ENCODE data around the gene FAM227B. TPM values are rescaled to one million over a fixed set of nuclear protein-coding genes. Genes with fewer than 3 reads are reported as not detected.

Gene FAM227B
- total and polyA plus RNA-seq, 2 donors (not counting 1 experiment from before 2014, with no cell fraction given): 2.7 to 9.7 TPM

DNA sequence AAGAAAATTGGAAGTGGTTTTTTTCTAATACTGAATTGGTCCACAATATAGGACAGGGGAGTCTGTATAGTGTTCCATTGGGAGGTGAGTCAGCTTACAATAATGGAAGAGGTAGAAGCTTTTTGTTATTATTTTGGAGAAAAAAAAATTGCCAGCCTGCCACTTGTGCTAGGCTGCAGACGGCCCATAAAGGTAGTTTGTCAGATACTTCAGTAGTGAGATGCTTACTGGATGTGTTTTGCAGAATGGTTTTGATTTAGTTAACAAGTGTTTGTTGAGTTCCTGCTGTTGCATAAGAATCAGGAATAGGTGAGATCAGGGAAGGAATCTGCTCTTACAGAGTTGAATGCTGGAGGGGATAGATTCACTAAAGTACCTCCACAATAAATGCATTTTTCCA, 1.3 kb upstream of the FAM227B start:
- Histone ChIP-seq H3K4me1 (ENCODE audit: control insufficient read depth, extremely low read depth, insufficient read depth, low read length) (peaks cover 6% of the 10 kb centered on the region), H3K4me3 (replicated peaks in 1 of 4; ENCODE audit: control extremely low read depth in 1 of 4, insufficient read depth in 1 of 4, low read depth in 3 of 4, low read length in 4 of 4) (peak overlapping the region; percentile 77 to 92 (median 82)), H3K9ac (ENCODE audit: insufficient read depth, low read length) (peak overlapping the region; percentile 93), H3K4me2 (ENCODE audit: extremely low read depth, insufficient read depth, low read length) (peak overlapping the region; percentile 95), H3K9me3 (ENCODE audit: control insufficient read depth, insufficient read depth, low read depth, low read length) (peaks cover 4% of the 10 kb centered on the region), H3K27ac (ENCODE audit: insufficient read depth, low read length) (peak overlapping the region; percentile 95), H3K79me2 (ENCODE audit: control insufficient read depth, insufficient read depth, low read length) (peaks cover 42% of the 10 kb centered on the region), H3K36me3 (ENCODE audit: control insufficient read depth, insufficient read depth, low read length) (no peaks in the 10 kb centered on the region), H4K20me1 (ENCODE audit: control insufficient read depth, extremely low read depth, insufficient read depth, low read length) (no peaks in the 10 kb centered on the region), H2AFZ (ENCODE audit: low read length) (no peak overlapping the region), H3K27me3 (ENCODE audit: control insufficient read depth, insufficient read depth, low read length) (no peaks in the 10 kb centered on the region)
- TF ChIP-seq, protein P1, sequence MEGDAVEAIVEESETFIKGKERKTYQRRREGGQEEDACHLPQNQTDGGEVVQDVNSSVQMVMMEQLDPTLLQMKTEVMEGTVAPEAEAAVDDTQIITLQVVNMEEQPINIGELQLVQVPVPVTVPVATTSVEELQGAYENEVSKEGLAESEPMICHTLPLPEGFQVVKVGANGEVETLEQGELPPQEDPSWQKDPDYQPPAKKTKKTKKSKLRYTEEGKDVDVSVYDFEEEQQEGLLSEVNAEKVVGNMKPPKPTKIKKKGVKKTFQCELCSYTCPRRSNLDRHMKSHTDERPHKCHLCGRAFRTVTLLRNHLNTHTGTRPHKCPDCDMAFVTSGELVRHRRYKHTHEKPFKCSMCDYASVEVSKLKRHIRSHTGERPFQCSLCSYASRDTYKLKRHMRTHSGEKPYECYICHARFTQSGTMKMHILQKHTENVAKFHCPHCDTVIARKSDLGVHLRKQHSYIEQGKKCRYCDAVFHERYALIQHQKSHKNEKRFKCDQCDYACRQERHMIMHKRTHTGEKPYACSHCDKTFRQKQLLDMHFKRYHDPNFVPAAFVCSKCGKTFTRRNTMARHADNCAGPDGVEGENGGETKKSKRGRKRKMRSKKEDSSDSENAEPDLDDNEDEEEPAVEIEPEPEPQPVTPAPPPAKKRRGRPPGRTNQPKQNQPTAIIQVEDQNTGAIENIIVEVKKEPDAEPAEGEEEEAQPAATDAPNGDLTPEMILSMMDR (conservative IDR thresholded peaks at IDR 0.05 in 1 of 2, IDR thresholded peaks at IDR 0.05 in 1 of 2; ENCODE audit: low read depth in 1 of 2, low read length in 2 of 2): no peak
- no peak for TF ChIP-seq EZH2 (IDR thresholded peaks at IDR 0.05; ENCODE audit: low read length, missing control alignments)
- peak in 1 of 2 donors; percentile 29 for DNase-seq (ENCODE audit: low read depth in 2 of 2)

DNA sequence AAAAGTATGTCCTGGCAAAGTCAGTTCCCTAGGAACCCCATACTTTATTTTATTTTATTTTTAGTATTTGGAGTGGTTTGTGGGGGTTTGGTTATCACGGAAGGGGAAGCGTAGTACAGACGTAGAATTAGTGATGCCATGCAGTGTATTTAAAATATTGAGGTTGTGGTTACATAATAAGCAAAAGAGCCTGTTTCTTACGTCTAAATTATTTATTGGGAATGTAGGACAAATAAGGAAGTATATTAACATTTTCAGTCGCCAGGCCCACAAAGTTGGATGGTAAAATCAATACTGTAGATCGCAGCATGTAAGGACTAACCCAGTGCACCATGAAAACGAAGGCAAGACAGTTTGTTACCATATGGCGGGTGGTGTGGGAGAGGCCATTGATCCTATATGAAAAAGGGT, 788 bp upstream of the FAM227B start:
- Histone ChIP-seq H3K79me2 (ENCODE audit: control insufficient read depth, insufficient read depth, low read length) (peaks cover 42% of the 10 kb centered on the region), H2AFZ (ENCODE audit: low read length) (no peak overlapping the region), H3K27me3 (ENCODE audit: control insufficient read depth, insufficient read depth, low read length) (no peaks in the 10 kb centered on the region), H3K4me3 (replicated peaks in 1 of 4; ENCODE audit: control extremely low read depth in 1 of 4, insufficient read depth in 1 of 4, low read depth in 3 of 4, low read length in 4 of 4) (peak overlapping the region; percentile 77 to 92 (median 82)), H3K4me2 (ENCODE audit: extremely low read depth, insufficient read depth, low read length) (peak overlapping the region; percentile 95), H3K27ac (ENCODE audit: insufficient read depth, low read length) (peak overlapping the region; percentile 95), H3K36me3 (ENCODE audit: control insufficient read depth, insufficient read depth, low read length) (no peaks in the 10 kb centered on the region), H3K4me1 (ENCODE audit: control insufficient read depth, extremely low read depth, insufficient read depth, low read length) (peaks cover 4% of the 10 kb centered on the region), H3K9me3 (ENCODE audit: control insufficient read depth, insufficient read depth, low read depth, low read length) (peaks cover 4% of the 10 kb centered on the region), H3K9ac (ENCODE audit: insufficient read depth, low read length) (peak overlapping the region; percentile 93), H4K20me1 (ENCODE audit: control insufficient read depth, extremely low read depth, insufficient read depth, low read length) (no peaks in the 10 kb centered on the region)
- TF ChIP-seq EZH2 (IDR thresholded peaks at IDR 0.05; ENCODE audit: low read length, missing control alignments): no peak
- TF ChIP-seq, protein P1 (conservative IDR thresholded peaks at IDR 0.05 in 1 of 2, IDR thresholded peaks at IDR 0.05 in 1 of 2; ENCODE audit: low read depth in 1 of 2, low read length in 2 of 2): no peak
- peak; percentile 17 to 27 for DNase-seq (ENCODE audit: low read depth in 2 of 2)

DNA sequence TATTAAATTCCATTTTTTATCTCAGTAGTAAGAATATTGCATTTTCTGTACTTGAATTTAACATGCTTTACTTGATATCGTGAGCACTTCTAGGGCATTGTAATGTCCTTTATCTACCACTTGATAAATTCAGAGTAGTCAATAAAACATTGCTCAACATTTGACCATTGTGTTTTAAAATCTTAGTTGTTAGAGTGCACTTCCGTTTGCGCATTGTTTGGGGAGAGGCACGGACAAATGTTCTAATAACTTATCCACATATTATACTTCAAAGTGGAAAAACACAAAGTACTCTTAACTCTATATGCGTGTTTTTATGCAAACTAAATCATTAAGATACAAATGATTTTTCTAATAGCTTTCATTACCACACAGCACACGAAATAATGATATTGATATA, 419 bp downstream of the FAM227B start:
- no peaks in the 10 kb centered on the region for H3K9me3 ChIP-seq (ENCODE audit: control insufficient read depth, insufficient read depth, low read depth, low read length)
- H3K4me3 ChIP-seq (replicated peaks in 1 of 4; ENCODE audit: control extremely low read depth in 1 of 4, insufficient read depth in 1 of 4, low read depth in 3 of 4, low read length in 4 of 4): peak overlapping the region; percentile 46 to 84 (median 62)
- DNase-seq (ENCODE audit: low read depth in 2 of 2): peak; percentile 41 to 62
- peak overlapping the region; percentile 65 for H3K4me2 ChIP-seq (ENCODE audit: extremely low read depth, insufficient read depth, low read length)
- H2AFZ ChIP-seq (ENCODE audit: low read length): peak overlapping the region; percentile 18
- H3K9ac ChIP-seq (ENCODE audit: insufficient read depth, low read length): peak overlapping the region; percentile 16
- H4K20me1 ChIP-seq (ENCODE audit: control insufficient read depth, extremely low read depth, insufficient read depth, low read length): no peaks in the 10 kb centered on the region
- no peak for TF ChIP-seq EZH2 (IDR thresholded peaks at IDR 0.05; ENCODE audit: low read length, missing control alignments)
- TF ChIP-seq, protein P1 (conservative IDR thresholded peaks at IDR 0.05 in 1 of 2, IDR thresholded peaks at IDR 0.05 in 1 of 2; ENCODE audit: low read depth in 1 of 2, low read length in 2 of 2): no peak
- no peaks in the 10 kb centered on the region for H3K36me3 ChIP-seq (ENCODE audit: control insufficient read depth, insufficient read depth, low read length)
- H3K27ac ChIP-seq (ENCODE audit: insufficient read depth, low read length): peak overlapping the region; percentile 95
- peaks cover 37% of the 10 kb centered on the region for H3K79me2 ChIP-seq (ENCODE audit: control insufficient read depth, insufficient read depth, low read length)
- peaks cover 4% of the 10 kb centered on the region for H3K4me1 ChIP-seq (ENCODE audit: control insufficient read depth, extremely low read depth, insufficient read depth, low read length)
- no peaks in the 10 kb centered on the region for H3K27me3 ChIP-seq (ENCODE audit: control insufficient read depth, insufficient read depth, low read length)
